Measurements from ENCODE around the gene PRICKLE1. TPM values are rescaled to one million over a fixed set of nuclear protein-coding genes. Genes with fewer than 3 reads are reported as not detected.

PRICKLE1 gene
- total RNA-seq, 1 experiment from 2014 or later: 14.0 TPM

GRCh38 chr12:42481368-42481767, 108.2 kb downstream of the PRICKLE1 start:
- H3K27me3 ChIP-seq (ENCODE audit: control insufficient read depth, insufficient read depth, low read length): peaks cover 3% of the 10 kb centered on the region; the same call in 1 of the 2 replicates
- DNase-seq: peak; percentile 45
- no peaks in the 10 kb centered on the region for H3K36me3 ChIP-seq (replicated peaks; ENCODE audit: control insufficient read depth, insufficient read depth, low read length)
- H3K4me3 ChIP-seq (ENCODE audit: insufficient read depth, low read depth, low read length): no peak overlapping the region

GRCh38 chr12:42477941-42478340, 111.6 kb downstream of the PRICKLE1 start:
- no peaks in the 10 kb centered on the region for H3K36me3 ChIP-seq (replicated peaks; ENCODE audit: control insufficient read depth, insufficient read depth, low read length)
- DNase-seq: no peak

GRCh38 chr12:42475106-42475505, 114.4 kb downstream of the PRICKLE1 start:
- DNase-seq: no peak
- no peaks in the 10 kb centered on the region; the same call in 1 of the 2 replicates for H3K36me3 ChIP-seq (replicated peaks; ENCODE audit: control insufficient read depth, insufficient read depth, low read length)
- no peak overlapping the region for H3K4me3 ChIP-seq (ENCODE audit: insufficient read depth, low read depth, low read length)
- H3K27me3 ChIP-seq (ENCODE audit: control insufficient read depth, insufficient read depth, low read length): no peaks in the 10 kb centered on the region; the same call in 1 of the 2 replicates

More at GRCh38 chr12:42477941-42478340, 111.6 kb downstream of the PRICKLE1 start:
- Histone ChIP-seq H3K4me3 (ENCODE audit: insufficient read depth, low read depth, low read length) (no peak overlapping the region), H3K27me3 (ENCODE audit: control insufficient read depth, insufficient read depth, low read length) (peaks cover 3% of the 10 kb centered on the region; the same call in 1 of the 2 replicates)

- no peak for DNase-seq
- no peak overlapping the region for H3K4me3 ChIP-seq (ENCODE audit: insufficient read depth, low read depth, low read length)
- no peaks in the 10 kb centered on the region for H3K27me3 ChIP-seq (ENCODE audit: control insufficient read depth, insufficient read depth, low read length)
- no peaks in the 10 kb centered on the region; the same call in 1 of the 2 replicates for H3K36me3 ChIP-seq (replicated peaks; ENCODE audit: control insufficient read depth, insufficient read depth, low read length)
These were observed 115.2 kb downstream of the PRICKLE1 start for GRCh38 chr12:42474391-42474790.

- Histone ChIP-seq H3K4me3 (ENCODE audit: insufficient read depth, low read depth, low read length) (no peak overlapping the region), H3K36me3 (replicated peaks; ENCODE audit: control insufficient read depth, insufficient read depth, low read length) (peaks cover 5% of the 10 kb centered on the region), H3K27me3 (ENCODE audit: control insufficient read depth, insufficient read depth, low read length) (no peaks in the 10 kb centered on the region)
- DNase-seq: no peak
These were observed 116.0 kb downstream of the PRICKLE1 start for GRCh38 chr12:42473561-42473960.

- Histone ChIP-seq H3K36me3 (replicated peaks; ENCODE audit: control insufficient read depth, insufficient read depth, low read length) (peaks cover 7% of the 10 kb centered on the region), H3K4me3 (ENCODE audit: insufficient read depth, low read depth, low read length) (no peak overlapping the region), H3K27me3 (ENCODE audit: control insufficient read depth, insufficient read depth, low read length) (no peaks in the 10 kb centered on the region)
- no peak for DNase-seq
These were observed 116.4 kb downstream of the PRICKLE1 start for GRCh38 chr12:42473130-42473529.

- H3K4me3 ChIP-seq (ENCODE audit: insufficient read depth, low read depth, low read length): no peak overlapping the region
- H3K27me3 ChIP-seq (ENCODE audit: control insufficient read depth, insufficient read depth, low read length): no peaks in the 10 kb centered on the region
- no peak for DNase-seq
- peaks cover 7% of the 10 kb centered on the region for H3K36me3 ChIP-seq (replicated peaks; ENCODE audit: control insufficient read depth, insufficient read depth, low read length)
These were observed 117.2 kb downstream of the PRICKLE1 start for GRCh38 chr12:42472376-42472775.

GRCh38 chr12:42469355-42470175, 120.0 kb downstream of the PRICKLE1 start:
- no peak for DNase-seq
- peaks cover 17% of the 10 kb centered on the region for H3K36me3 ChIP-seq (replicated peaks; ENCODE audit: control insufficient read depth, insufficient read depth, low read length)
- no peak overlapping the region for H3K4me3 ChIP-seq (ENCODE audit: insufficient read depth, low read depth, low read length)
- no peaks in the 10 kb centered on the region for H3K27me3 ChIP-seq (ENCODE audit: control insufficient read depth, insufficient read depth, low read length)

GRCh38 chr12:42468921-42469320, 120.6 kb downstream of the PRICKLE1 start:
- Histone ChIP-seq H3K4me3 (ENCODE audit: insufficient read depth, low read depth, low read length) (no peak overlapping the region), H3K27me3 (ENCODE audit: control insufficient read depth, insufficient read depth, low read length) (no peaks in the 10 kb centered on the region), H3K36me3 (replicated peaks; ENCODE audit: control insufficient read depth, insufficient read depth, low read length) (peaks cover 17% of the 10 kb centered on the region)
- DNase-seq: no peak

- Histone ChIP-seq H3K4me3 (ENCODE audit: insufficient read depth, low read depth, low read length) (no peak overlapping the region), H3K27me3 (ENCODE audit: control insufficient read depth, insufficient read depth, low read length) (no peaks in the 10 kb centered on the region), H3K36me3 (replicated peaks; ENCODE audit: control insufficient read depth, insufficient read depth, low read length) (peaks cover 20% of the 10 kb centered on the region)
- DNase-seq: no peak
These were observed 121.2 kb downstream of the PRICKLE1 start for GRCh38 chr12:42468341-42468821.

GRCh38 chr12:42463671-42464070, 125.9 kb downstream of the PRICKLE1 start:
- H3K4me3 ChIP-seq (ENCODE audit: insufficient read depth, low read depth, low read length): no peak overlapping the region
- H3K36me3 ChIP-seq (replicated peaks; ENCODE audit: control insufficient read depth, insufficient read depth, low read length): peaks cover 19% of the 10 kb centered on the region
- no peaks in the 10 kb centered on the region; the same call in 1 of the 2 replicates for H3K27me3 ChIP-seq (ENCODE audit: control insufficient read depth, insufficient read depth, low read length)
- no peak for DNase-seq

- H3K36me3 ChIP-seq (replicated peaks; ENCODE audit: control insufficient read depth, insufficient read depth, low read length): peaks cover 16% of the 10 kb centered on the region
- no peak overlapping the region for H3K4me3 ChIP-seq (ENCODE audit: insufficient read depth, low read depth, low read length)
- H3K27me3 ChIP-seq (ENCODE audit: control insufficient read depth, insufficient read depth, low read length): no peaks in the 10 kb centered on the region; the same call in 1 of the 2 replicates
- DNase-seq: no peak
These were observed 127.1 kb downstream of the PRICKLE1 start for GRCh38 chr12:42462486-42462885.

- no peak for DNase-seq
- no peaks in the 10 kb centered on the region; the same call in 1 of the 2 replicates for H3K27me3 ChIP-seq (ENCODE audit: control insufficient read depth, insufficient read depth, low read length)
- no peak overlapping the region for H3K4me3 ChIP-seq (ENCODE audit: insufficient read depth, low read depth, low read length)
- peaks cover 5% of the 10 kb centered on the region for H3K36me3 ChIP-seq (replicated peaks; ENCODE audit: control insufficient read depth, insufficient read depth, low read length)
These were observed 130.2 kb downstream of the PRICKLE1 start for GRCh38 chr12:42459336-42459847.

- Histone ChIP-seq H3K4me3 (ENCODE audit: insufficient read depth, low read depth, low read length) (no peak overlapping the region), H3K27me3 (ENCODE audit: control insufficient read depth, insufficient read depth, low read length) (no peaks in the 10 kb centered on the region; the same call in 1 of the 2 replicates), H3K36me3 (replicated peaks; ENCODE audit: control insufficient read depth, insufficient read depth, low read length) (peaks cover 2% of the 10 kb centered on the region; the same call in 1 of the 2 replicates)
- DNase-seq: no peak
These were observed 131.0 kb downstream of the PRICKLE1 start for GRCh38 chr12:42458575-42458974.

GRCh38 chr12:42450248-42450647, 139.3 kb downstream of the PRICKLE1 start:
- Histone ChIP-seq H3K4me3 (ENCODE audit: insufficient read depth, low read depth, low read length) (no peak overlapping the region), H3K36me3 (replicated peaks; ENCODE audit: control insufficient read depth, insufficient read depth, low read length) (peaks cover 2% of the 10 kb centered on the region; the same call in 1 of the 2 replicates), H3K27me3 (ENCODE audit: control insufficient read depth, insufficient read depth, low read length) (no peaks in the 10 kb centered on the region; the same call in 1 of the 2 replicates)
- no peak for DNase-seq

All from H7 (cell line).